K562 (cell line): ENCODE data around the gene EXOC4.

Experiments used
- ARID2 ChIP-seq: fragments of 450-650 bp; IDR thresholded peaks from 2 replicates; pipeline ENCODE4 v1.6.1; 2017; ENCODE audit warnings: antibody characterized with exemption, mild to moderate bottlenecking
- CBFB ChIP-seq: sonication (generic); formaldehyde crosslinking; IDR thresholded peaks from 2 replicates; pipeline ENCODE4 v1.4.0; 2020; ENCODE audit warnings: mild to moderate bottlenecking, missing genetic modification reagents
- CEBPG ChIP-seq, 3 experiments: fragments of 200-800 bp in 1 of 3; sonication (Bioruptor generic) in 1 of 3; sonication (generic) in 1 of 3; formaldehyde crosslinking in 1 of 3; IDR thresholded peaks in 2 of 3; conservative IDR thresholded peaks in 1 of 3; 2 replicates each; pipeline versions ENCODE4 v1.6.1 to v1.8.0; 2016 to 2022; ENCODE audit warnings: missing compliant biosample characterization in 2 of 3, missing genetic modification characterization in 2 of 3, mild to moderate bottlenecking in 1 of 3, missing genetic modification reagents in 1 of 3
- HOXB6 ChIP-seq: fragments of 250-450 bp; sonication (Bioruptor Pico); IDR thresholded peaks from 2 replicates; pipeline ENCODE4 v1.5.1; 2022; ENCODE audit warnings: mild to moderate bottlenecking, borderline replicate concordance
- KAT8 ChIP-seq: fragments of 450-650 bp; IDR thresholded peaks from 2 replicates; pipeline ENCODE4 v1.6.1; 2016; ENCODE audit warnings: low read depth, mild to moderate bottlenecking
- NR3C1 ChIP-seq: sonication (generic); formaldehyde crosslinking; IDR thresholded peaks from 2 replicates; pipeline ENCODE4 v1.8.1; 2022; ENCODE audit warnings: missing genetic modification reagents
- WHSC1 ChIP-seq: IDR thresholded peaks from one replicate; pipeline ENCODE4 v1.6.1; 2012; ENCODE audit warnings: low read length, control low read depth, inconsistent platforms
- ZNF146 ChIP-seq: IDR thresholded peaks from one replicate; pipeline ENCODE4 v1.6.1; 2018; ENCODE audit warnings: missing compliant biosample characterization; ENCODE audit not compliant: unreplicated experiment
- ZNF699 ChIP-seq: fragments of 250-450 bp; sonication (Bioruptor Pico); IDR thresholded peaks from 2 replicates; pipeline ENCODE4 v1.8.0; 2021; ENCODE audit warnings: mild to moderate bottlenecking, moderate library complexity; ENCODE audit not compliant: insufficient replicate concordance
- TF ChIP-seq, protein P1 (sequence below): IDR thresholded peaks from 3 replicates; pipeline ENCODE4 v1.6.1; 2011; ENCODE audit warnings: borderline replicate concordance, mild to moderate bottlenecking; ENCODE audit not compliant: insufficient read length, insufficient read depth
- TF ChIP-seq, protein P2 (sequence below), 3 experiments: IDR thresholded peaks in 2 of 3; conservative IDR thresholded peaks in 1 of 3; 2 replicates each; pipeline ENCODE4 v1.5.1; 2011 to 2012; ENCODE audit warnings: low read length in 3 of 3, mild to moderate bottlenecking in 3 of 3, control low read depth in 2 of 3, improper control_type of control experiment in 1 of 3, inconsistent platforms in 1 of 3, low read depth in 1 of 3, mixed read lengths in 1 of 3, moderate library complexity in 1 of 3; ENCODE audit not compliant: insufficient read depth in 2 of 3
- TF ChIP-seq, protein P3 (sequence below): sonication (generic); formaldehyde crosslinking; IDR thresholded peaks from 2 replicates; pipeline ENCODE4 v1.5.0; 2020; ENCODE audit warnings: missing genetic modification reagents

DNA sequence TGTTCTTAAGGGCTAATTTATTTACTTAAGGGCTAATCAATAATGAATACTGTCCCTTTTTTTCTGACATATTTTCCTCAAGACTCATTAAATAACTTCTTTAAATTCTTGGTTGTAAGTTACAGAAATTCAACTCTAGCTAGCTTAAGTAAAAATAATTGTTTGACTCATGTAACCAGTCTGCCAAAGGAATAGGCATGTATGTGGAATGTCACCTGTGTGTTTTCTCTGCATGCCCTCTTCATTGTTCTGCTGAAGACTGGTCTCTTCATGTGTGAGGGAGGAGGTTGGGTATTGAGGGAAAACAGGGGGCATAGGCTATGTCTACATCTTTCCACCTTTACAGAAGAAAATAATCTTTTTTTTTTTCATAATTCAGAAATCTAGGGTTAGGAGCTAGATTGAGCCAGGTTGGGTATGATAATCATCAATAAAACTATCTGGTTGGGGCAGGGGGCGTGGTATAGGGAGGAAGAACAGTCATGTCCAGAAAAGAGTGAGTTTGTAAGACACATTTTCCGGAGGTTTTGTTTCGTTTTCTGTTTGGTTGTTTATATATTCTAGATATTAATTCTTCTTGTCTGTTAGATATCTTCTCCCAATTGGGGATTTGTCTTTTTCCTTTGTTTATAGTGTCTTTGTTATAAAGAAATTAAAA is 37.9 kb downstream of the EXOC4 start:
- TF ChIP-seq, protein P1, sequence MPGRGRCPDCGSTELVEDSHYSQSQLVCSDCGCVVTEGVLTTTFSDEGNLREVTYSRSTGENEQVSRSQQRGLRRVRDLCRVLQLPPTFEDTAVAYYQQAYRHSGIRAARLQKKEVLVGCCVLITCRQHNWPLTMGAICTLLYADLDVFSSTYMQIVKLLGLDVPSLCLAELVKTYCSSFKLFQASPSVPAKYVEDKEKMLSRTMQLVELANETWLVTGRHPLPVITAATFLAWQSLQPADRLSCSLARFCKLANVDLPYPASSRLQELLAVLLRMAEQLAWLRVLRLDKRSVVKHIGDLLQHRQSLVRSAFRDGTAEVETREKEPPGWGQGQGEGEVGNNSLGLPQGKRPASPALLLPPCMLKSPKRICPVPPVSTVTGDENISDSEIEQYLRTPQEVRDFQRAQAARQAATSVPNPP, result no peak
- TF ChIP-seq ZNF699 (CRISPR knock-in tag) (no peak), ARID2 (no peak), WHSC1 (no peak), CBFB (no peak), HOXB6 (CRISPR knock-in tag) (no peak), KAT8 (no peak), NR3C1 (CRISPR knock-in tag) (no peak), ZNF146 (no peak), CEBPG (CRISPR knock-in tag; IDR thresholded peaks at IDR 0.05) (no peak), CEBPG (tag; conservative IDR thresholded peaks at IDR 0.05 in 1 of 2, IDR thresholded peaks at IDR 0.05 in 1 of 2) (no peak)
- TF ChIP-seq, protein P2, sequence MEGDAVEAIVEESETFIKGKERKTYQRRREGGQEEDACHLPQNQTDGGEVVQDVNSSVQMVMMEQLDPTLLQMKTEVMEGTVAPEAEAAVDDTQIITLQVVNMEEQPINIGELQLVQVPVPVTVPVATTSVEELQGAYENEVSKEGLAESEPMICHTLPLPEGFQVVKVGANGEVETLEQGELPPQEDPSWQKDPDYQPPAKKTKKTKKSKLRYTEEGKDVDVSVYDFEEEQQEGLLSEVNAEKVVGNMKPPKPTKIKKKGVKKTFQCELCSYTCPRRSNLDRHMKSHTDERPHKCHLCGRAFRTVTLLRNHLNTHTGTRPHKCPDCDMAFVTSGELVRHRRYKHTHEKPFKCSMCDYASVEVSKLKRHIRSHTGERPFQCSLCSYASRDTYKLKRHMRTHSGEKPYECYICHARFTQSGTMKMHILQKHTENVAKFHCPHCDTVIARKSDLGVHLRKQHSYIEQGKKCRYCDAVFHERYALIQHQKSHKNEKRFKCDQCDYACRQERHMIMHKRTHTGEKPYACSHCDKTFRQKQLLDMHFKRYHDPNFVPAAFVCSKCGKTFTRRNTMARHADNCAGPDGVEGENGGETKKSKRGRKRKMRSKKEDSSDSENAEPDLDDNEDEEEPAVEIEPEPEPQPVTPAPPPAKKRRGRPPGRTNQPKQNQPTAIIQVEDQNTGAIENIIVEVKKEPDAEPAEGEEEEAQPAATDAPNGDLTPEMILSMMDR (IDR thresholded peaks at IDR 0.05 in 2 of 3, conservative IDR thresholded peaks at IDR 0.05 in 1 of 3; ENCODE audit: insufficient read depth in 2 of 3, low read depth in 1 of 3, low read length in 3 of 3), result no peak
- TF ChIP-seq, protein P3, sequence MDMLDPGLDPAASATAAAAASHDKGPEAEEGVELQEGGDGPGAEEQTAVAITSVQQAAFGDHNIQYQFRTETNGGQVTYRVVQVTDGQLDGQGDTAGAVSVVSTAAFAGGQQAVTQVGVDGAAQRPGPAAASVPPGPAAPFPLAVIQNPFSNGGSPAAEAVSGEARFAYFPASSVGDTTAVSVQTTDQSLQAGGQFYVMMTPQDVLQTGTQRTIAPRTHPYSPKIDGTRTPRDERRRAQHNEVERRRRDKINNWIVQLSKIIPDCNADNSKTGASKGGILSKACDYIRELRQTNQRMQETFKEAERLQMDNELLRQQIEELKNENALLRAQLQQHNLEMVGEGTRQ (CRISPR knock-in tag), result no peak
